B cell (primary cell): ENCODE measurements around the gene NOL4L. TPM values are rescaled to one million over a fixed set of nuclear protein-coding genes. Genes with fewer than 3 reads are reported as not detected.
A peak's percentile ranks its signal among the peaks of the same experiment; 100 is the strongest.

Experiments used
- ATAC-seq: fragments of 200-7000 bp; cut with Tn5 transposase; one replicate; pipeline ENCODE4 v1.10.0; 2021; ENCODE audit warnings: low read depth, mild to moderate bottlenecking, moderate number of reproducible peaks, moderate library complexity
- CTCF ChIA-PET: fragments of 350-600 bp; sonication (Branson Sonifier 250); formaldehyde crosslinking; loops from one replicate; lab custom pipeline; 2021; ENCODE audit warnings: antibody characterized with exemption, inconsistent platforms; lab: Charles Lee
- POLR2A ChIA-PET: fragments of 350-600 bp; sonication (Branson Sonifier 250); formaldehyde crosslinking; loops from one replicate; lab custom pipeline; 2021; ENCODE audit warnings: antibody characterized with exemption; lab: Charles Lee
- DNase-seq: peaks from one replicate; pipeline ENCODE4 v3.0.0; 2013
- H2AFZ ChIP-seq: 2 replicates; pipeline ENCODE4 v1.6.1; 2012; ENCODE audit warnings: mild to moderate bottlenecking, low read depth, low read length; ENCODE audit not compliant: insufficient read depth, poor library complexity, severe bottlenecking
- H3K27ac ChIP-seq, 2 donors: 1 replicate in 1 of 2; 2 replicates in 1 of 2; pipeline ENCODE4 v1.5.1; 2012 to 2013; ENCODE audit warnings: low read length in 2 of 2, mild to moderate bottlenecking in 2 of 2, moderate library complexity in 1 of 2
- H3K27me3 ChIP-seq, 4 experiments: fragments of 200-600 bp in 1 of 4; sonication (generic) in 1 of 4; replicated peaks in 1 of 4; 1 replicate in 2 of 4; 2 replicates in 2 of 4; pipeline versions ENCODE4 v1.6.1 to v1.7.0; 2013 to 2016; ENCODE audit warnings: low read length in 3 of 4, mild to moderate bottlenecking in 2 of 4, mixed read lengths in 1 of 4, moderate library complexity in 1 of 4; ENCODE audit not compliant: insufficient read depth in 4 of 4, control insufficient read depth in 3 of 4; ENCODE audit errors: control extremely low read depth in 1 of 4
- H3K36me3 ChIP-seq, 2 experiments: replicated peaks in 1 of 2; 1 replicate in 1 of 2; 2 replicates in 1 of 2; pipeline versions ENCODE4 v1.6.1 to v1.7.1; 2013; ENCODE audit warnings: low read length in 1 of 2; ENCODE audit not compliant: insufficient read depth in 2 of 2, control insufficient read depth in 1 of 2; ENCODE audit errors: control extremely low read depth in 1 of 2, extremely low read depth in 1 of 2
- H3K4me1 ChIP-seq, 2 donors: fragments of 200-600 bp in 1 of 2; sonication (generic) in 1 of 2; 1 replicate in 1 of 2; 2 replicates in 1 of 2; pipeline versions ENCODE4 v1.5.1 to v1.6.1; 2013 to 2017; ENCODE audit warnings: low read length in 2 of 2; ENCODE audit not compliant: control insufficient read depth in 2 of 2, insufficient read depth in 2 of 2
- H3K4me2 ChIP-seq: replicated peaks from 2 replicates; pipeline ENCODE3; 2012; ENCODE audit warnings: mild to moderate bottlenecking, low read depth, low read length; ENCODE audit not compliant: poor library complexity, severe bottlenecking
- H3K4me3 ChIP-seq, 5 experiments: fragments of 200-600 bp in 1 of 5; sonication (generic) in 1 of 5; 1 replicate in 3 of 5; 2 replicates in 2 of 5; pipeline versions ENCODE4 v1.5.1 to v1.7.0; 2011 to 2016; ENCODE audit warnings: low read length in 4 of 5, mild to moderate bottlenecking in 4 of 5, low read depth in 2 of 5, control low read depth in 1 of 5, moderate library complexity in 1 of 5; ENCODE audit not compliant: insufficient read depth in 1 of 5; ENCODE audit errors: control extremely low read depth in 1 of 5, extremely low read depth in 1 of 5
- H3K79me2 ChIP-seq: fragments of 200-600 bp; sonication (generic); one replicate; pipeline ENCODE4 v1.6.0; 2016; ENCODE audit warnings: low read length; ENCODE audit not compliant: control insufficient read depth, insufficient read depth
- H3K9ac ChIP-seq: fragments of 200-600 bp; sonication (generic); 2 replicates; pipeline ENCODE4 v1.6.1; 2017; ENCODE audit warnings: mild to moderate bottlenecking, low read length, moderate library complexity
- H3K9me3 ChIP-seq, 3 donors: one replicate each; pipeline versions ENCODE4 v1.6.1 to v1.7.1; 2013; ENCODE audit warnings: low read length in 2 of 3; ENCODE audit not compliant: control insufficient read depth in 2 of 3, insufficient read depth in 1 of 3; ENCODE audit errors: control extremely low read depth in 1 of 3
- H4K20me1 ChIP-seq: 2 replicates; pipeline ENCODE4 v1.6.0; 2012; ENCODE audit warnings: mild to moderate bottlenecking, low read length; ENCODE audit not compliant: insufficient read depth, control insufficient read depth, poor library complexity, severe bottlenecking
- H3K27ac Mint-ChIP-seq: one replicate; pipeline ENCODE4 v1.8.0; 2021; ENCODE audit warnings: mixed read lengths
- H3K27me3 Mint-ChIP-seq: one replicate; pipeline ENCODE4 v1.8.0; 2021; ENCODE audit warnings: mixed read lengths
- H3K4me1 Mint-ChIP-seq: one replicate; pipeline ENCODE4 v1.8.0; 2021; ENCODE audit warnings: mixed read lengths
- H3K4me3 Mint-ChIP-seq: one replicate; pipeline ENCODE4 v1.8.0; 2021; ENCODE audit warnings: mixed read lengths
- H3K9me3 Mint-ChIP-seq: one replicate; pipeline ENCODE4 v1.8.0; 2022; ENCODE audit warnings: mixed read lengths; ENCODE audit not compliant: insufficient read depth
- CTCF ChIP-seq: fragments of 200-600 bp; IDR thresholded peaks from one replicate; pipeline ENCODE4 v1.8.0; 2022; ENCODE audit warnings: antibody characterized with exemption, mild to moderate bottlenecking
- EZH2 ChIP-seq: IDR thresholded peaks from 2 replicates; pipeline ENCODE4 v1.6.1; 2012; ENCODE audit warnings: borderline replicate concordance, low read depth, mild to moderate bottlenecking, moderate library complexity, low read length; ENCODE audit not compliant: insufficient read depth, poor library complexity, severe bottlenecking
- WGBS: methylation state at CpG from one replicate; pipeline ENCODE4 v1.1.5; 2013; ENCODE audit warnings: missing lambda C conversion rate; ENCODE audit not compliant: insufficient coverage; 5-methylcytosine and 5-hydroxymethylcytosine counted together
- intact Hi-C: fragments of 100-400 bp; cut with micrococcal nuclease; formaldehyde crosslinking; loops from one replicate; pipeline ENCODE4 v1.10.0; 2022
- polyA plus RNA-seq: library from polyadenylated mRNA; depleted of rRNA; stranded (reverse); fragments of >200 nt; gene quantifications from 2 replicates; pipeline ENCODE4 v1.2.3, GENCODE V29; 2012
- total RNA-seq, 2 donors: library from RNA; stranded (reverse); fragments of 120-200 nt in 1 of 2; gene quantifications; 1 replicate in 1 of 2; 2 replicates in 1 of 2; pipeline versions ENCODE4 v1.2.3 to v1.2.4, GENCODE V29; 2013 to 2022

Gene NOL4L
- total and polyA plus RNA-seq, 2 donors (not counting 1 experiment from before 2014, with no cell fraction given), result 6.5 to 7.9 TPM

- H3K4me1 Mint-ChIP-seq, result peaks cover 51% of the 10 kb centered on the region
- H3K4me2 ChIP-seq, result peak overlapping the region; percentile 91
- no peaks in the 10 kb centered on the region for H3K27me3 ChIP-seq
- H3K4me3 Mint-ChIP-seq, result peak overlapping the region; percentile 68
- no peaks in the 10 kb centered on the region for H3K27me3 Mint-ChIP-seq
- peak overlapping the region; percentile 6 for H2AFZ ChIP-seq
- intact Hi-C loops, result loop anchor here (5.0 kb wide), 4 partner anchors 48 to 288 kb away; partner anchors contain the start of gene ASXL1
- H4K20me1 ChIP-seq, result no peaks in the 10 kb centered on the region
- TF ChIP-seq EZH2 (no peak), CTCF (no peak)
- WGBS, result no CpG with 5 or more reads among the region's 8 CpGs
- no peaks in the 10 kb centered on the region for H3K9me3 ChIP-seq
- ChIA-PET CTCF (interaction anchor here (0.7 to 9.0 kb wide), 3 partner anchors 12 to 500 kb away, joined by 3 to 99 read pairs (median 4); no protein-coding TSS in a partner anchor), POLR2A (interaction anchor here (0.6 to 0.7 kb wide), 2 partner anchors 14 to 42 kb away, joined by 5 to 10 read pairs; no protein-coding TSS in a partner anchor)
- H3K36me3 ChIP-seq, result no peaks in the 10 kb centered on the region
- peak overlapping the region; percentile 88 to 92 for H3K27ac ChIP-seq
- peak overlapping the region in 3 of 5 experiments; percentile 52 to 63 (median 55) for H3K4me3 ChIP-seq
- H3K79me2 ChIP-seq, result peaks cover 4% of the 10 kb centered on the region
- peak overlapping the region; percentile 57 for H3K9ac ChIP-seq
- H3K27ac Mint-ChIP-seq, result peak overlapping the region; percentile 88
- no peaks in the 10 kb centered on the region for H3K9me3 Mint-ChIP-seq
- ATAC-seq (no peak), DNase-seq (no peak)
- H3K4me1 ChIP-seq, result peaks cover 48 to 54% of the 10 kb centered on the region in 2 donors
Measured at GRCh38 chr20:32534661-32535240, 50.4 kb downstream of the NOL4L start.

- ATAC-seq (no peak), DNase-seq (no peak)
- H3K4me3 Mint-ChIP-seq, result no peak overlapping the region
- H3K4me1 Mint-ChIP-seq, result peaks cover 44% of the 10 kb centered on the region
- Histone ChIP-seq H2AFZ (no peak overlapping the region), H3K4me1 (peaks cover 43 to 47% of the 10 kb centered on the region in 2 donors), H3K9me3 (no peaks in the 10 kb centered on the region), H3K79me2 (no peaks in the 10 kb centered on the region), H3K4me2 (no peak overlapping the region), H3K27ac (no peak overlapping the region), H3K9ac (no peak overlapping the region), H3K4me3 (no peak overlapping the region), H3K36me3 (no peaks in the 10 kb centered on the region), H3K27me3 (no peaks in the 10 kb centered on the region), H4K20me1 (no peaks in the 10 kb centered on the region)
- H3K27me3 Mint-ChIP-seq, result no peaks in the 10 kb centered on the region
- POLR2A ChIA-PET, result no interaction called here
- H3K9me3 Mint-ChIP-seq, result no peaks in the 10 kb centered on the region
- WGBS, result 91% methylated on average over 2 of the region's 6 CpGs
- intact Hi-C loops, result no loop called here
- TF ChIP-seq EZH2 (no peak), CTCF (no peak)
- CTCF ChIA-PET, result interaction anchor here (1.5 to 9.0 kb wide), 2 partner anchors 11 to 499 kb away, joined by 3 to 99 read pairs; no protein-coding TSS in a partner anchor
- peak overlapping the region; percentile 88 for H3K27ac Mint-ChIP-seq
Measured at GRCh38 chr20:32533732-32534131, 51.4 kb downstream of the NOL4L start.
